Stimulated activated naive B cell treated with anti-CD40 and anti-IgM and Interleukin-4, amounts not matched to agents 10 μg/mL and 1 μg/mL and 100 μg/mL, for 72 hours (primary cell): ENCODE measurements around the gene TEX48.

Experiments
- ATAC-seq, 2 donors: fragments of 150-1000 bp; cut with Tn5 transposase; replicated peaks; 2 replicates each; pipeline ENCODE4 v1.10.0; 2021; ENCODE audit warnings: moderate library complexity in 1 of 2
- DNase-seq: peaks from one replicate; pipeline ENCODE4 v3.0.0; 2021
- H3K27ac Mint-ChIP-seq: one replicate; pipeline ENCODE4 v1.8.0; 2022; ENCODE audit warnings: mild to moderate bottlenecking, mixed read lengths
- H3K27me3 Mint-ChIP-seq, 2 donors: one replicate each; pipeline ENCODE4 v1.8.0; 2022; ENCODE audit warnings: mixed read lengths in 2 of 2
- H3K36me3 Mint-ChIP-seq, 2 donors: one replicate each; pipeline ENCODE4 v1.8.0; 2022; ENCODE audit warnings: mixed read lengths in 2 of 2, mild to moderate bottlenecking in 1 of 2
- H3K4me1 Mint-ChIP-seq, 2 donors: one replicate each; pipeline ENCODE4 v1.8.0; 2022; ENCODE audit warnings: mixed read lengths in 2 of 2, mild to moderate bottlenecking in 1 of 2
- H3K4me3 Mint-ChIP-seq, 2 donors: one replicate each; pipeline ENCODE4 v1.8.0; 2022; ENCODE audit warnings: mild to moderate bottlenecking in 2 of 2, mixed read lengths in 2 of 2, moderate library complexity in 1 of 2
- H3K9me3 Mint-ChIP-seq, 2 donors: one replicate each; pipeline ENCODE4 v1.8.0; 2022; ENCODE audit warnings: mixed read lengths in 2 of 2, mild to moderate bottlenecking in 1 of 2

Gene TEX48

DNA sequence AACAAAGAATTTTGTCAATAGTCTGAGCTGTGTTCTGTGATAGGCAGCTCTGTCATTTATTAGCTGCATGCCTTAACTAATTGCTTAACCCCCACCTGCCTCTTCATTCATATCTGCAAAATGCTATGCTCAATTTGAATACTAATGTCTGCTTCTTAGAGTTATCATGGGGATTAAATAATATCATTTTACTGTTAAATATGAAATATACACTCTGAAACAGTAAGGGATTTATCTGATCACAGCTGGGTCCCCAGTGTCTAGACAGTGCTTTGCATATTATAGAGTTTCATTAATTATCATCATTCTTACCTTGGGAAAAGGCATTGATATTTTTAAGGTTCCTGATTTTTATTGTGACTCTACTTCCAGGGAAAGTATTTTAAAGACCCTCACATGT lies 12.0 kb downstream of the TEX48 start:
- DNase-seq, result no peak
- Mint-ChIP-seq H3K27ac (no peak overlapping the region), H3K9me3 (no peaks in the 10 kb centered on the region), H3K27me3 (peaks cover 0 to 6% of the 10 kb centered on the region in 2 donors), H3K36me3 (no peaks in the 10 kb centered on the region), H3K4me1 (peaks cover 6 to 11% of the 10 kb centered on the region in 2 donors), H3K4me3 (no peak overlapping the region)
- ATAC-seq, result no peak

DNA sequence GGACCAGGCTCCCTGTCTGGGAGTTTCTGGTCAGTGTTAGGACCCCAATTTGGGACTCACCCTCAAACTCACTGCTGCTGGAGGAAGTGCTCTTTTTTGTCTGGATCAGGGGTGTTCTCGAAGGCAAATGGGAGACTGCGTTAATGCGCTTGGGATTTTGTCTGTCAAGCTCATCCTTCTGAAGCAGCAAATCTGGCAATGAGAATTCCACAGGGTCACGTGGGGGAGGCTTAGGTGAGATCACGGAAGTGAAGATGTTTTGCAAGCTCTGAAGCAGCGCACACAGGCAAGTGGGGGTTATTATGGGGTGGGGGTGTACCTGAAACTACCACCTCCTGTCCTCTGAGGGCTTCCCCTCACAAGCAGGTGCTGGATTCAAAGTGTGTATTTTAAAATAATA lies 13.8 kb downstream of the TEX48 start:
- no peaks in the 10 kb centered on the region for H3K9me3 Mint-ChIP-seq
- H3K27me3 Mint-ChIP-seq, result no peaks in the 10 kb centered on the region
- peaks cover 6 to 11% of the 10 kb centered on the region in 2 donors for H3K4me1 Mint-ChIP-seq
- no peak overlapping the region for H3K27ac Mint-ChIP-seq
- DNase-seq (no peak), ATAC-seq (no peak)
- H3K36me3 Mint-ChIP-seq, result no peaks in the 10 kb centered on the region
- no peak overlapping the region for H3K4me3 Mint-ChIP-seq

DNA sequence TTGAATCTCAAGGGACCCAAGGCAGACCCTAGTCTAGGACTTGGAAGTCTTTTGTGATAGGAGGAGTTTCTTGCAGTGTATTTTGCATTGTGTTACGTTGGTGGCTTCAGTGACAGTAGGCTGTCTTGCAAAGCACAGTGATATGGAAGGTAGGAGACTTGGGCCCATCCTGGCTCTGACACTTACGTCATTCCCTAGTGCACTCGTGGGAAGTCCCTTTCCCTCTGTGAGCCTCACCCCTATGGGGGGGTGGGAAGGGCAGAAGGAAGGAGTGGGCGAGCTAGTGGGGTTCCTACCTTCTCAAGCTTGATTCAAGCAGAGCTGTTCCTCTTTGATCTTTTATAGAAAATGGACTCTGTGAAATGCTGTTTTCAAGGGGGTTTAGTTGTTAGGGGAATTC lies 15.1 kb downstream of the TEX48 start:
- H3K4me3 Mint-ChIP-seq, result no peak overlapping the region
- no peak overlapping the region for H3K27ac Mint-ChIP-seq
- no peaks in the 10 kb centered on the region for H3K36me3 Mint-ChIP-seq
- DNase-seq, result no peak
- H3K9me3 Mint-ChIP-seq, result no peaks in the 10 kb centered on the region
- peaks cover 10 to 18% of the 10 kb centered on the region in 2 donors for H3K4me1 Mint-ChIP-seq
- ATAC-seq, result no peak
- no peaks in the 10 kb centered on the region for H3K27me3 Mint-ChIP-seq

- Mint-ChIP-seq H3K36me3 (no peaks in the 10 kb centered on the region), H3K4me1 (peaks cover 10 to 18% of the 10 kb centered on the region in 2 donors), H3K27me3 (no peaks in the 10 kb centered on the region), H3K27ac (no peak overlapping the region), H3K9me3 (no peaks in the 10 kb centered on the region), H3K4me3 (no peak overlapping the region)
- DNase-seq (no peak), ATAC-seq (no peak)
Observed at GRCh38 chr9:114666401-114666800, 15.6 kb downstream of the TEX48 start.

GRCh38 chr9:114664181-114664580 lies 17.8 kb downstream of the TEX48 start:
- Mint-ChIP-seq H3K9me3 (no peaks in the 10 kb centered on the region), H3K27me3 (no peaks in the 10 kb centered on the region), H3K4me3 (no peak overlapping the region), H3K36me3 (peaks cover 5 to 7% of the 10 kb centered on the region in 2 donors), H3K27ac (no peak overlapping the region), H3K4me1 (peaks cover 10 to 18% of the 10 kb centered on the region in 2 donors)
- no peak for ATAC-seq
- DNase-seq, result no peak

- peak; percentile 60 for DNase-seq
- Mint-ChIP-seq H3K4me3 (no peak overlapping the region), H3K27ac (no peak overlapping the region), H3K36me3 (peaks cover 13 to 17% of the 10 kb centered on the region in 2 donors), H3K9me3 (no peaks in the 10 kb centered on the region), H3K27me3 (no peaks in the 10 kb centered on the region), H3K4me1 (peaks cover 10 to 18% of the 10 kb centered on the region in 2 donors)
- ATAC-seq, result peak; percentile 99
Observed at GRCh38 chr9:114662081-114662989, 19.7 kb downstream of the TEX48 start.

DNA sequence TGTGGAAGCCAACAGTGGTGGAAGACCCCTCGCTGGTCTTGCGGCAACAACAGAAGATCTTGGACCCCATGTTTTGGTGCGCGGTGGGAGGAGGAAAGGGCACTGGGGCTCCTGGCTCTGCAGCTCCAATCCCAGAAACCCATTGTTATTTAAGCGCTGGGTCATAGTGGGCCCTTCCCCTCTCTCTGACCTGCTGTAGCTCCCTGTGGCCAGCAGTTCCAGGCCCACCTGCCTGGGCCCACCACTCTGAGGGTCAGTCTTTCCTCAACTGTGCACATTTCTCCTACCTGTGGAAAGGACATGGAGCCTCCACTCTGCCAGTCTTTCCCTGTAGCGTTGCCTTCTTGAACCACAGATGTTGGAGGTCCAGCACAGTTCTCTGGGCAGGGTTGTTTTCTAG lies 24.3 kb downstream of the TEX48 start, which contains the start of gene TEX53:
TEX53 (minus strand) TSS at position 101 of the 400 bp plus-strand sequence; CDS start at position 70, 31 bp downstream.
- peaks cover 11 to 22% of the 10 kb centered on the region in 2 donors for H3K4me1 Mint-ChIP-seq
- H3K27ac Mint-ChIP-seq, result no peak within 1 kb of the TSS
- no peaks in the 10 kb centered on the region for H3K27me3 Mint-ChIP-seq
- no peaks in the 10 kb centered on the region for H3K9me3 Mint-ChIP-seq
- H3K36me3 Mint-ChIP-seq, result peaks cover 17 to 24% of the 10 kb centered on the region in 2 donors
- no peak within 1 kb of the TSS for H3K4me3 Mint-ChIP-seq
- ATAC-seq, result no peak
- no peak for DNase-seq

DNA sequence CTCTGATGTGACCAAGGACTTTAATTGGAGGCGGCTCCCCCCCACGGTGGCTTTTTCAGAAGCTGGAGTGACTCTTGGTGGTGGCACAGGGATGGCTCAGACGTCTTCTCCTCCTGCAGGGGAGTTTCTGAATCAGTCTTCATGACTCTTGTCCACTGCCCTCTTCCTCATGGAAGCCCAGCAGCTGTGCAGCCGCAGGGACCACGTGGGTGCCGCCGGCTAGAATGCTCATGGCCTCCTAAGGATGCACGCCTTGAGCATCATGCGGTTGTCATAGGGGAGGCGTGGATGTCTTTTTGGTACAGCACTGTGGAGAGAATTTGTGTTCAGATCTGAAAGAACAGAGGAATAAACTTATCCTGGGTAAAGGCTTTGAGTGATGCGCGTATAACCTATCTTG lies 25.7 kb downstream of the TEX48 start:
- DNase-seq (no peak), ATAC-seq (no peak)
- Mint-ChIP-seq H3K9me3 (no peaks in the 10 kb centered on the region), H3K4me3 (no peak overlapping the region), H3K27me3 (no peaks in the 10 kb centered on the region), H3K27ac (no peak overlapping the region), H3K4me1 (peaks cover 16 to 27% of the 10 kb centered on the region in 2 donors), H3K36me3 (peaks cover 22 to 33% of the 10 kb centered on the region in 2 donors)

- peaks cover 16 to 27% of the 10 kb centered on the region in 2 donors for H3K4me1 Mint-ChIP-seq
- no peaks in the 10 kb centered on the region for H3K9me3 Mint-ChIP-seq
- H3K36me3 Mint-ChIP-seq, result peaks cover 24 to 35% of the 10 kb centered on the region in 2 donors
- H3K27me3 Mint-ChIP-seq, result no peaks in the 10 kb centered on the region
- H3K27ac Mint-ChIP-seq, result no peak overlapping the region
- no peak for DNase-seq
- ATAC-seq, result no peak
- H3K4me3 Mint-ChIP-seq, result no peak overlapping the region
Observed at GRCh38 chr9:114655689-114656088, 26.3 kb downstream of the TEX48 start.

GRCh38 chr9:114653556-114654159 lies 28.3 kb downstream of the TEX48 start:
- no peaks in the 10 kb centered on the region for H3K9me3 Mint-ChIP-seq
- H3K4me3 Mint-ChIP-seq, result no peak overlapping the region
- peaks cover 19 to 27% of the 10 kb centered on the region in 2 donors for H3K4me1 Mint-ChIP-seq
- H3K36me3 Mint-ChIP-seq, result peaks cover 19 to 42% of the 10 kb centered on the region in 2 donors
- H3K27ac Mint-ChIP-seq, result no peak overlapping the region
- DNase-seq, result peak; percentile 65
- no peaks in the 10 kb centered on the region for H3K27me3 Mint-ChIP-seq
- peak; percentile 82 for ATAC-seq

DNA sequence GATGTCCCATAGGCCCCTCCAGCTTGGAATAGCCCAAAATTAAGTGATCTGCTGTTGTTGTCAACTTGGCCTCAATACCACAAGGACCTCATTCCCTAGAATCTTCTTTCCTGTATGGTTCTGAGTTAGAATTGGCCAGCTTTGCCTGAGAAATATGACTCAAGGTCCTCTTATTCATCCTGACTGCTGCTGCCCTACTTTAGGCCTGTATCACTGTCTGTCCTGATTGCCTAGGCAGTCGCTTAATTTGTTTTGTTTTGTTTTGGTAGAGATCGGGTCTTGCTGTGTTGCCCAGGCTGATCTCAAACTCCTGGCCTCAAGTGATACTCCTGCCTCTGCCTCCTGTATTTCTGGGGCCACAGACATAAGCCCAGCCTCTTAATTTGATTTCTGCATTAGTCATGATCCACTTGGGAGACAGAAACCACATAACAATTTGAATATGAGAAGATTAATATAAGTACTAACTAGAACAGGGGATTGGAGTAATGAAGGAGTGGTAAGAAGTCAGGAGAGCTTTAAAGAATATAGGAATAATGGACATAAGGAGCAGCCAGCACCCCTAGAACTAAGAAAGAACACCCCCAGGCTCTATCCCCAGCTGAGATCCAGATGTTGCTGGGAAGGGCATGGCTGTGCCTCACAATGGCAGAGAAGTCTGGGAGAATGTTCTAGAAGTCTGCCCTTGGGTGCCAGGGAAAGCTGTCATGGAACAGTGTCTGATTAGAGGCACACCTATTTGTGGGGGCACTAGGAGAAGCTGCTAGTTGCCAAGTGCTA lies 29.0 kb downstream of the TEX48 start:
- peak; percentile 22 to 23 for ATAC-seq
- H3K4me1 Mint-ChIP-seq, result peaks cover 19 to 27% of the 10 kb centered on the region in 2 donors
- H3K9me3 Mint-ChIP-seq, result no peaks in the 10 kb centered on the region
- DNase-seq, result no peak
- peaks cover 24 to 47% of the 10 kb centered on the region in 2 donors for H3K36me3 Mint-ChIP-seq
- H3K27ac Mint-ChIP-seq, result peak overlapping the region; percentile 81
- peak overlapping the region in 1 of 2 donors; percentile 6 for H3K4me3 Mint-ChIP-seq
- no peaks in the 10 kb centered on the region for H3K27me3 Mint-ChIP-seq

GRCh38 chr9:114643896-114644295 lies 38.1 kb downstream of the TEX48 start:
- H3K36me3 Mint-ChIP-seq, result peaks cover 66 to 83% of the 10 kb centered on the region in 2 donors
- no peak overlapping the region for H3K27ac Mint-ChIP-seq
- no peak for DNase-seq
- ATAC-seq, result no peak
- H3K4me1 Mint-ChIP-seq, result peaks cover 12 to 13% of the 10 kb centered on the region in 2 donors
- H3K4me3 Mint-ChIP-seq, result no peak overlapping the region
- H3K9me3 Mint-ChIP-seq, result peaks cover 3 to 4% of the 10 kb centered on the region in 2 donors
- H3K27me3 Mint-ChIP-seq, result no peaks in the 10 kb centered on the region

GRCh38 chr9:114643001-114643400 lies 39.0 kb downstream of the TEX48 start:
- no peak overlapping the region for H3K27ac Mint-ChIP-seq

DNA sequence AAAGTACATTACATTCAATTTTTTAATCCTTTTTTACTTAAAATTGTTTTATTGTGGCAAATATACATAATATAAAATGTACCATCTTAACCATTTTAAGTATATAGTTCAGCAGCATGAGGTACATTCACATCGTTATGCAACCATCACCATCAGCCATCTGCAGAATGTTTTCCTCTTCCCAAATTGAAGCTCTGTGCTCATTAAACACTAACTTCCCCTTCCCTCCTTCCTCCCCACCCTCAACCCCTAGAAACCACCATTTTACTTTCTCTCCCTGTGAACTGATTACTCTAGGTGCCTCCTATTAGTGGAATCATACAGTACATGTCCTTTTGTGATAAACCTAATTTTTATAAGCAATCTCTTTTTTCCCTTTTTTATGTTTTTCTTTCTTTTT lies 40.0 kb downstream of the TEX48 start:
- H3K4me1 Mint-ChIP-seq, result peaks cover 12 to 13% of the 10 kb centered on the region in 2 donors
- H3K9me3 Mint-ChIP-seq, result peaks cover 0 to 2% of the 10 kb centered on the region in 2 donors
- DNase-seq (no peak), ATAC-seq (no peak)
- H3K27ac Mint-ChIP-seq, result peak overlapping the region; percentile 11
- peak overlapping the region in 1 of 2 donors; percentile 9 for H3K4me3 Mint-ChIP-seq
- no peaks in the 10 kb centered on the region for H3K27me3 Mint-ChIP-seq
- peaks cover 64 to 70% of the 10 kb centered on the region in 2 donors for H3K36me3 Mint-ChIP-seq

More at GRCh38 chr9:114643001-114643400, 39.0 kb downstream of the TEX48 start:
- no peak for DNase-seq
- peaks cover 12 to 13% of the 10 kb centered on the region in 2 donors for H3K4me1 Mint-ChIP-seq
- no peak for ATAC-seq
- H3K4me3 Mint-ChIP-seq, result no peak overlapping the region
- H3K36me3 Mint-ChIP-seq, result peaks cover 66 to 75% of the 10 kb centered on the region in 2 donors
- no peaks in the 10 kb centered on the region for H3K27me3 Mint-ChIP-seq
- H3K9me3 Mint-ChIP-seq, result peaks cover 3 to 4% of the 10 kb centered on the region in 2 donors
